Fibroblast of lung (primary cell): ENCODE results near the gene CETN2.

ENCODE experiments used
- CTCF ChIP-seq, 2 donors: IDR thresholded peaks in 1 of 2; conservative IDR thresholded peaks in 1 of 2; 1 replicate in 1 of 2; 2 replicates in 1 of 2; pipeline ENCODE4 v1.5.1; 2011 to 2012; ENCODE audit warnings: low read length in 2 of 2, control low read depth in 1 of 2, inconsistent platforms in 1 of 2, low read depth in 1 of 2, mild to moderate bottlenecking in 1 of 2
- EZH2 ChIP-seq: IDR thresholded peaks from 2 replicates; pipeline ENCODE4 v1.5.1; 2012; ENCODE audit warnings: low read length, control low read depth, mild to moderate bottlenecking; ENCODE audit errors: missing control alignments

- TF ChIP-seq CTCF (conservative IDR thresholded peaks at IDR 0.05 in 1 of 2, IDR thresholded peaks at IDR 0.05 in 1 of 2; ENCODE audit: low read depth in 1 of 2, low read length in 2 of 2) (no peak), EZH2 (no peak)
Measured at GRCh38 chrX:152819732-152820131, 10.8 kb downstream of the CETN2 start.
